SH-SY5Y (cell line): Measurements from ENCODE around the gene CARD9.

ENCODE experiments used
- GATA2 ChIP-seq: IDR thresholded peaks from 2 replicates; pipeline ENCODE4 v1.6.1; 2011; ENCODE audit warnings: mild to moderate bottlenecking, low read depth, low read length
- GATA3 ChIP-seq: IDR thresholded peaks from 2 replicates; pipeline ENCODE4 v1.6.1; 2011; ENCODE audit warnings: low read depth, mild to moderate bottlenecking, low read length, moderate library complexity

DNA sequence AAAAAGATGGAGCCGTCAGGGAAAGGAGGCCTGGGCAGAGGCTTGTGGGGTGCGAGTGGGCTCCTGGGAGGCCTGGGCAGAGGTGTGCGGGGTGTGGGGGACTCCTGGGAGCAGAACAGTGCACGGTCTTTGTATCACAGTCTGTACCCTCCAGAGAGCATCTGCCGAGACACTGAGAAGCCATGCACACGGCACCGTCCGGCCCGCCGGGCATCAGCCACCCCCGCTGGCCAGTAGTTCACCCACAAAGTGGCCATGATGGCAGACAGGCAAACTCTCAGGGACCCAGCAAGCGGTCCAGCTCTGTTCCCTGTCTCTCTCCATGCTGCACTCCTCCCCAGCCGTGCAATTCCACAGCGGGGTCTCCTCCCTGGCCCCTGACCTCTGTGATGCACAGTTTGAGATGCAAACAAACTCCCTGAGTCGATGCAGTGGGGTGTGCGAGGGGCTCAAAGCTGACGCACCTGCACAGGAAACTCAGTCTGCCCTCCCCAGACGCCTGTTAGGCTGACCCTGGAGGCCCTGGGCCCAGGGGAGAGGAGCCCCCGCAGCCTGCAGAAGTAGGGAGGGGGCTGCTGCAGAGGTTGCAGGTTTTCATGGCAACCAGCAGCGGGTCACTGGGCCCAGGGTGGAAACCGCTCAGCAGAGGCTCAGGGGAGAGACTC, 55.2 kb downstream of the CARD9 start:
- TF ChIP-seq GATA2 (no peak), GATA3 (no peak)
